ENCODE measurements around the gene STK32B. TPM values are rescaled to one million over a fixed set of nuclear protein-coding genes. Genes with fewer than 3 reads are reported as not detected.

STK32B gene
- total and polyA plus RNA-seq, 2 of the 8 experiments (the other 6 are each of a cell fraction or from before 2014, with no cell fraction given) = 2.3 to 2.5 TPM

DNA sequence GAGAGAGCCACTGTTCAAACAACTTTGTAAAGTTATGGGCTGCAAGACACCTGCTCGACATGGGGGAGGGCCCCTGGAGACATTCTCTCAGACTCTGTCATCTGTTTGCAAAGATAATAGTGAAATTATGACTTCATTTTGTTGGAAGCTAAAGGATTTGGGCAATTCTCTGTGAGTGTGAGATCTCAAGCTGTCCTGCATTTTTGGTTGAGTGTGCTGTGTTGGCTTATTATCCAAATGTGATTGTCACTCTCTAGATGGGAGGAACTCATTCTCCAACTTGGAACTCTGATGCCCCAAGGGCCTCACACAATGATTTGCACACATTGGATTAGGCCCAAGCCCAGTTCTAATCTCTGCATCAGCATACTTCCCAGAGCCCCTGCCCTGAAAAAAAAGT is 63.7 kb downstream of the STK32B start:
- no peak overlapping the region for H3K4me2 ChIP-seq (ENCODE audit: insufficient read depth in 1 of 2, low read depth in 2 of 2, low read length in 2 of 2)
- CTCF ChIA-PET (ENCODE audit: partially characterized antibody) = interaction anchor here (1.3 to 2.0 kb wide), 2 partner anchors 11 to 14 kb away, joined by 6 to 8 read pairs; no protein-coding TSS in a partner anchor
- no peak for TF ChIP-seq POU5F1 (IDR thresholded peaks at IDR 0.05; ENCODE audit: low read depth, low read length)
- TF ChIP-seq, protein P1, sequence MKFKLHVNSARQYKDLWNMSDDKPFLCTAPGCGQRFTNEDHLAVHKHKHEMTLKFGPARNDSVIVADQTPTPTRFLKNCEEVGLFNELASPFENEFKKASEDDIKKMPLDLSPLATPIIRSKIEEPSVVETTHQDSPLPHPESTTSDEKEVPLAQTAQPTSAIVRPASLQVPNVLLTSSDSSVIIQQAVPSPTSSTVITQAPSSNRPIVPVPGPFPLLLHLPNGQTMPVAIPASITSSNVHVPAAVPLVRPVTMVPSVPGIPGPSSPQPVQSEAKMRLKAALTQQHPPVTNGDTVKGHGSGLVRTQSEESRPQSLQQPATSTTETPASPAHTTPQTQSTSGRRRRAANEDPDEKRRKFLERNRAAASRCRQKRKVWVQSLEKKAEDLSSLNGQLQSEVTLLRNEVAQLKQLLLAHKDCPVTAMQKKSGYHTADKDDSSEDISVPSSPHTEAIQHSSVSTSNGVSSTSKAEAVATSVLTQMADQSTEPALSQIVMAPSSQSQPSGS (IDR thresholded peaks at IDR 0.05; ENCODE audit: low read length) = no peak
- TF ChIP-seq KDM5A (IDR thresholded peaks at IDR 0.05; ENCODE audit: low read length) = no peak
- TF ChIP-seq KDM1A (IDR thresholded peaks at IDR 0.05; ENCODE audit: borderline replicate concordance, low read length) = no peak
- TF ChIP-seq RAD21 (IDR thresholded peaks at IDR 0.05 in 1 of 2, conservative IDR thresholded peaks at IDR 0.05 in 1 of 2; ENCODE audit: low read depth in 2 of 2, low read length in 2 of 2) = no peak
- no peak for TF ChIP-seq TAF7 (optimal IDR thresholded peaks at IDR 0.05; ENCODE audit: borderline replicate concordance, low read depth, low read length)
- no peak for TF ChIP-seq POLR2A (IDR thresholded peaks at IDR 0.05; ENCODE audit: control extremely low read depth in 1 of 2, low read depth in 2 of 2, low read length in 2 of 2)
- TF ChIP-seq EGR1 (IDR thresholded peaks at IDR 0.05; ENCODE audit: borderline replicate concordance, low read depth, low read length) = no peak
- no peak for TF ChIP-seq SRF (IDR thresholded peaks at IDR 0.05; ENCODE audit: low read depth, low read length)
- no peak for TF ChIP-seq BCL11A (IDR thresholded peaks at IDR 0.05; ENCODE audit: low read depth in 2 of 2, low read length in 2 of 2)
- no peak for TF ChIP-seq CEBPB (IDR thresholded peaks at IDR 0.05; ENCODE audit: low read depth, low read length)
- no peak for TF ChIP-seq PHF8 (conservative IDR thresholded peaks at IDR 0.05; ENCODE audit: low read depth, low read length)
- no peak for TF ChIP-seq TAF1 (IDR thresholded peaks at IDR 0.05; ENCODE audit: low read depth, low read length)
- no peak for TF ChIP-seq POLR2AphosphoS5 (IDR thresholded peaks at IDR 0.05; ENCODE audit: low read depth, low read length)

More for the DNA sequence above, 63.7 kb downstream of the STK32B start:
- Histone ChIP-seq H2BK15ac (ENCODE audit: low read length) (no peak overlapping the region), H4K91ac (replicated peaks; ENCODE audit: insufficient read length, low read length) (no peak overlapping the region), H2AFZ (ENCODE audit: low read length) (no peak overlapping the region), H3K79me1 (ENCODE audit: low read depth, low read length) (no peaks in the 10 kb centered on the region), H4K5ac (ENCODE audit: insufficient read length, low read depth, low read length) (no peak overlapping the region), H3K4me1 (replicated peaks in 1 of 4; ENCODE audit: control insufficient read depth in 3 of 4, insufficient read depth in 4 of 4, low read length in 3 of 4) (peaks cover 0 to 2% (median 0%) of the 10 kb centered on the region in 4 experiments; a peak in 3 of 7 replicates), H3K36me3 (ENCODE audit: control insufficient read depth in 2 of 4, insufficient read depth in 4 of 4, low read length in 3 of 4) (no peaks in the 10 kb centered on the region), H3K56ac (replicated peaks; ENCODE audit: insufficient read length, low read depth, low read length) (no peak overlapping the region), H2BK20ac (ENCODE audit: low read length) (no peak overlapping the region), H3K27ac (ENCODE audit: low read depth, low read length) (no peak overlapping the region), H2AK5ac (ENCODE audit: low read depth, low read length) (no peak overlapping the region), H4K8ac (ENCODE audit: extremely low read depth, insufficient read depth, low read length) (no peak overlapping the region), H4K20me1 (replicated peaks in 1 of 2; ENCODE audit: control insufficient read depth in 1 of 2, insufficient read depth in 2 of 2, low read length in 2 of 2) (no peaks in the 10 kb centered on the region), H3K9ac (replicated peaks in 1 of 4; ENCODE audit: extremely low read depth in 1 of 4, low read depth in 3 of 4, low read length in 3 of 4) (no peak overlapping the region), H3K14ac (ENCODE audit: insufficient read length) (no peak overlapping the region), H3K9me3 (ENCODE audit: insufficient read depth in 2 of 2, low read depth in 1 of 2, low read length in 1 of 2) (no peaks in the 10 kb centered on the region), H2BK120ac (replicated peaks; ENCODE audit: low read depth, low read length) (no peak overlapping the region), H3K23me2 (ENCODE audit: low read depth, low read length) (no peaks in the 10 kb centered on the region), H2BK12ac (ENCODE audit: low read depth, low read length) (no peak overlapping the region), H3K79me2 (ENCODE audit: control insufficient read depth in 1 of 2, insufficient read depth in 2 of 2, low read length in 2 of 2) (no peaks in the 10 kb centered on the region), H3K4me3 (ENCODE audit: extremely low read depth in 1 of 4, insufficient read depth in 2 of 4, low read depth in 3 of 4, low read length in 4 of 4) (no peak overlapping the region), H2BK5ac (ENCODE audit: low read depth, low read length) (no peak overlapping the region), H3K23ac (ENCODE audit: insufficient read length) (no peak overlapping the region), H3K27me3 (replicated peaks in 1 of 4; ENCODE audit: control insufficient read depth in 3 of 4, extremely low read depth in 1 of 4, insufficient read depth in 3 of 4, low read length in 3 of 4) (no peaks in the 10 kb centered on the region), H3K18ac (ENCODE audit: extremely low read depth, low read length) (no peak overlapping the region), H3K4ac (replicated peaks; ENCODE audit: insufficient read length, low read depth, low read length) (no peak overlapping the region)
- WGBS, 2 experiments (ENCODE audit: extremely low coverage in 1 of 2, insufficient coverage in 1 of 2, insufficient read length in 1 of 2, insufficient replicate concordance in 2 of 2, low coverage in 1 of 2, low lambda C conversion rate in 2 of 2, missing lambda C conversion rate in 1 of 2) = 100% methylated on average over 1 of the region's 1 CpG; no CpG with 5 or more reads in 1 of the 2 experiments
- POLR2A ChIA-PET (ENCODE audit: partially characterized antibody) = no interaction called here
- FAIRE-seq = no peak
- no peak for DNase-seq (ENCODE audit: low read depth in 1 of 2, low spot score in 2 of 2)

Measured in H1 (cell line).